SIG-M5 treated with dmso at 0.1 percent for 504 hours (cell line): ENCODE results near the gene COL18A1.

Source experiments
- DNase-seq: peaks from one replicate; lab custom pipeline; 2025; ENCODE audit not compliant: unreplicated experiment; lab: John Stamatoyannopoulos, UW

Gene COL18A1

DNA sequence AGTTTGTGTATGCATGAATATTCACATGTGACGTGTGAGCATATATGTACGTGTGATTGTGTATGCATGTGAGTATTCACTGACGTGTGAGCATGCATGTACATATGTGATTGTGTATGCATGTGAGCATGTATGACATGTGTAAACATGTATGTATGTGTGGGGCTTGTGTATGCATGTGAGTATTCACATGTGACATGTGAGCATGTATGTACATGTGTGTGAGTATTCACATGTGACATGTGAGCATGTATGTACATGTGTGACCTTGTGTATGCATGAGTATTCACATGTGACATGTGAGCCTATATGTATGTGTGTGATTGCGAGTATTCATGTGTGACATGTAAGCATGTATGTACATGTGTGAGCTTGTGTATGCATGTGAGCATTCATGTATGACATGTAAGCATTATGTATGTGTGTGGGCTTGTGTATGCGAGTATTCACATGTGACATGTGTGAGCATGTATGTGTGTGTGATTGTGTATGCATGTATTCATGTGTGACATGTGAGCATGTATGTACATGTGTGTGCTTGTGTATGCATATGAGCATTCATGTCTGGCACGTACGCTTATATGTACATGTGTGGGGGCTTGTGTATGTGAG is 47.8 kb downstream of the COL18A1 start:
- no peak for DNase-seq

DNA sequence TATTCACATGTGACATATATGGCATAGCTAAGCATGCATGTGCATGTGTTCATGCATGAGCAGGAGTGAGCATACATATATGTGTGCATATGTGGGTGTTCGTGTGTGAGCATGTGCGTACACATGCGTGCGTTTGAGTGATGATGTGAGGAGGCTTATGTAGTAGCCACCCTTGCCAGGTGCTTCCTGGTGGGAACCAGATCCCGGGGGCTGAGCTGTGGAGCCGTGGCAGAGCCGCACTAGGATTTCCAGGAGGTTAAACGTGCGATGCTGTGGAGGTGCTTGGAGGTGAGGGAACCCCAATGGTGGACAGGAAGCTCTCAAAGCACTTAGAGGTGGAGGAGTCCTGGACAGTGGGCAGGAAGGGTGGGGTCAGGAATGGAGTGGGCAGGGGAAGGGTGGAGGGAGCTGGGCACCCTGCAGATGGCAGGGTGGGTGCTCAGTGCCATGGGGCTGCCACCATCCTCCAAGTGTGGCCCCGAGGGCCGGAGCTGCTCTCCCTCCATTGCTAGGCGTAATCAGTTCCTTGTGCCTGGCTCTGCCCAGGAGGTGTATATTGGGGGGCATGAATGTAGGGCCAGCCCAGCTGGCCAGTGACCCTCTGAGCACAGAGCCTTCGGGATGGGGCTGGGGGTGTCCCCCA is 48.5 kb downstream of the COL18A1 start:
- no peak for DNase-seq

DNA sequence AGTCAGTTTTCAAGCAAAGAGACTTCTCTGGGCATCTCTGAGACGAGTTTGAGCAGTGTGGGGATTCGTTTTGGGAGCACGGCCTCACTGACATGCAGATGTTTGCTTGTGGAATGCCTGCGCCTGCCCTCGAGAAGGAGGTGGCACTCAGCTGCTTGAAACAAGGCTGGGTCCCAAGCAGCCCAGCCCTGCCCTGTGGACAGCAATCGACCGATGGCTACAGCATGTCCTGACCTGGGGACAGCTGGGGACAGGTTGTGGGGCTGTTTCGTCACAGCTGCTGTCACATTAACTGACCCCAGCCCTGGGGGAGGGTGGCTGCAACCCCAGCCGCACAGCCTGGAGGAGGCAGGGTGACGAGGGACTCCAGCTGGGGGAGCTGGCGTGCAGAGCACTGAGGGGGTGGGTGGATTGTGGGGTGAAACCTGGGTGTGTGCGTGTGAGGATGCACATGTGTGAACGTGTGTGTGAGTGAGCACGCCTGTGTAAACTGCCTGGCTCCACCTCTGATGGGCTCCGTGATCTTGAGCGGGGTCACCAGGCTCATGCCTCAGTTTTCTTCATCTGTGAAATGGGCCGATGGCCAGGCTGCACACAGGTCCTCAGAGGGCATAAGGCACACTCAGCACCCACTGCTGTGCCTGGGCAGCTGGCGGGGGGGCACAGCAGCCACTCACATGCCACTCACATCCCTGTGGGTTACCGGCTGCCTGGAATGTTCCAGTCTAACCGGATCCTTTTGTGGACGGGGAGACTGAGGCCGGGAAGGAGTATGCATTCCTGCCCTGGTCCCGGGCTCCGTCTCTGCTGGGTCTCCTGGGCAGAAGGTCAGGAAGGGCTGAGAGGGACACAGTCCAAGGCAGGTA is 49.3 kb downstream of the COL18A1 start:
- DNase-seq, result no peak

DNA sequence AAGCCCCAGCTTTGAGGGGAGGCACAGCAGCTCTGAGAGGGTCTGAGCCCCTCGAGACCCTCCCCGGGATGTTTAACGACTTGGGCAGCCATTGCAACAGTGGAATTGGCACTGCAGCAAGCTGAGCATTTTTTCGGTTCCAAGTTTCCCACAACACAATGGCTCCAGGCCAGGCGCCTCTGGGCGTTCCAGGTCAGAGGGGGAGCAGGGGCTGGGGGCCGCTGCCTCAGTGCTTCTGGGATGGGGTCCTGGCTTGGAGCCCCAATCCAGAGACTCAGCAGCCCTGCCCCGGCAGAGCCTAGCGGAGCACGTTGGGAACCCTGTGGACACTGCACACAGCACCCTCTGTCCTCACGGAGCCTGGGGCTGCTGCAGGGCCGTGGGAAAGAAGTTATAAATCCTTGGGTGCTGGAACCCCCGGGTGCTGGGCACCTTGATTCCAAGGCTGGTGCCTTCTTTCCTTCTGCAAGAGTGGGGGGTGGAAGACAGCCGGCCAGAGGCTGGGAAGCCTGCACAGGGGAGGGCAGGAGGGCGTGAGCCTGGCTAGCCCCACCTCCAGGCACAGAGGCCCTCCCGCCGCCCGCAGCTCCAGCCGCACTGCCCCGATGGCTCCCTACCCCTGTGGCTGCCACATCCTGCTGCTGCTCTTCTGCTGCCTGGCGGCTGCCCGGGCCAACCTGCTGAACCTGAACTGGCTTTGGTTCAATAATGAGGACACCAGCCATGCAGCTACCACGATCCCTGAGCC is 50.1 kb downstream of the COL18A1 start:
- DNase-seq, result peak; percentile 16

DNA sequence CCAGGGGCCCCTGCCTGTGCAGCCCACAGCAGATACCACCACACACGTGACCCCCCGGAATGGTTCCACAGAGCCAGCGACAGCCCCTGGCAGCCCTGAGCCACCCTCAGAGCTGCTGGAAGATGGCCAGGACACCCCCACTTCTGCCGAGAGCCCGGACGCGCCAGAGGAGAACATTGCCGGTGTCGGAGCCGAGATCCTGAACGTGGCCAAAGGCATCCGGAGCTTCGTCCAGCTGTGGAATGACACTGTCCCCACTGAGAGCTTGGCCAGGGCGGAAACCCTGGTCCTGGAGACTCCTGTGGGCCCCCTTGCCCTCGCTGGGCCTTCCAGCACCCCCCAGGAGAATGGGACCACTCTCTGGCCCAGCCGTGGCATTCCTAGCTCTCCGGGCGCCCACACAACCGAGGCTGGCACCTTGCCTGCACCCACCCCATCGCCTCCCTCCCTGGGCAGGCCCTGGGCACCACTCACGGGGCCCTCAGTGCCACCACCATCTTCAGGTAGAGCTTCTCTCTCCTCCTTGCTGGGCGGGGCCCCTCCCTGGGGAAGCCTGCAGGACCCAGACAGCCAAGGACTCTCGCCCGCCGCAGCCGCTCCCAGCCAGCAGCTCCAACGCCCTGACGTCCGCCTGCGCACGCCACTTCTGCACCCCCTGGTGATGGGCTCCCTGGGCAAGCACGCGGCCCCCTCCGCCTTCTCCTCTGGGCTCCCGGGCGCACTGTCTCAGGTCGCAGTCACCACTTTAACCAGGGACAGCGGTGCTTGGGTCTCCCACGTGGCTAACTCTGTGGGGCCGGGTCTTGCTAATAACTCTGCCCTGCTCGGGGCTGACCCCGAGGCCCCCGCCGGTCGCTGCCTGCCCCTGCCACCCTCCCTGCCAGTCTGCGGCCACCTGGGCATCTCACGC is 51.0 kb downstream of the COL18A1 start:
- no peak for DNase-seq

DNA sequence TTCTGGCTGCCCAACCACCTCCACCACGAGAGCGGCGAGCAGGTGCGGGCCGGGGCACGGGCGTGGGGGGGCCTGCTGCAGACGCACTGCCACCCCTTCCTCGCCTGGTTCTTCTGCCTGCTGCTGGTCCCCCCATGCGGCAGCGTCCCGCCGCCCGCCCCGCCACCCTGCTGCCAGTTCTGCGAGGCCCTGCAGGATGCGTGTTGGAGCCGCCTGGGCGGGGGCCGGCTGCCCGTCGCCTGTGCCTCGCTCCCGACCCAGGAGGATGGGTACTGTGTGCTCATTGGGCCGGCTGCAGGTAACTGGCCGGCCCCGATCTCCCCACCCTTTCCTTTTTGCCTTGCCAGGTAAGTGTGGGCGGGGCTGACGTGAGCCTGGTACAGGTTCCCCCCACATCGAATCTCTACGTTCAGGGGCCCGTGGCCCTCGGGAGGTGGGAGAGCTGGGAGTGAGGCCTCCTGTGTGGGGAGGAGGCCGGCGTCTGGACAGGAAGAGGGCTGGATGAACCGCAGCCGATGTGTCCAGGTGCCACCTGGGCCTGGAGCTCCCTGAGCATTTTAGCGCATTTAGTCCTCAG is 51.7 kb downstream of the COL18A1 start:
- DNase-seq, result no peak

DNA sequence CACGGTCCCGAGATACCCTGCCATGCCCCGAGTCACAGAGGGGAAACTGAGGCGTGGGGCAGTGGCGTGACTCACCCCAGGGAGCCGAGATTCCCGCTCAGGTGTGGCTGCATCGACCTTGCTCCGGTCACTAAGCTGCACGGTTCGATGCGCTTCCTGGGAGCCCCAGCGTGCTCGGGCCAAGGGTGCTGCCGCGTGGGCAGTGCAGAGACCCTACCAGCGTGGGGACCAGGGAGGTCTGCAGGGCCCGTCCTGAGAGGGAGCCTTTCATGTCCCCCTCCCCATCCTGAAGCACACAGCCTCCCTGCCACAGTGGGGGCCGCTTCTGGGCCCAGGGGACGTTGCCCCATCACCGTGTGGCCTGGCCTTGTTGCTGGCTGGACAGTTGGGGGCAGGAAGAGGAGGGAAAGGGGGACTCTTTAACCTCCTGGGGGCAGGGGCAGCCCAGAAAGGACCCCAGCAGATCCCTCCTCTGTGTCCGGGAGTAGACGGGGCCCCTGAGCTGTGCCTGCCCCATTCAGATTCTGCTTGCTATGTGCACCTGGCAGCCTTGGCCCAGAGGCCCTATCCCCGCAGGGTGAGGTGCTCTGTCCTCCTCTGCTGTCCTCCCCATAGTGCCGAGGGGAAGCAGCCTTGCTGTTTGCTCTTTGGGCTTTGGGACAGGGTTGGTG is 52.3 kb downstream of the COL18A1 start:
- DNase-seq, result no peak

DNA sequence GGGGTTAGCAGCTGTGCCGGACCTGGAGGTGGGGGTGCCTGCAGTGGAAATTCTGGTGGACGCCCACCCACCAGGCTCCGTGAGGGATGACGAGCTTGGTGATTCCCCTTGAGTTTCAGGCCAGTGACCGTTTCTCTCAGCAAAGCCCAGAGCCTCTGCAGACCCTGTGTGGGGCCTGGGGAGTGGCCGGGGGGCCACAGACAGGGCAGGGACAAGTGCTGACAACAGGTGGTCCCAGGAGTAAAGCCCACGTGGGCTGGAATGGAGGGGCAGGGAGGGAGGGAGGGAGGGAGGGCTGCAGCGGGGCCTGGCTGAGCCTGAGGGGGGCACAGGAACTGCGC is 52.8 kb downstream of the COL18A1 start:
- DNase-seq, result no peak

DNA sequence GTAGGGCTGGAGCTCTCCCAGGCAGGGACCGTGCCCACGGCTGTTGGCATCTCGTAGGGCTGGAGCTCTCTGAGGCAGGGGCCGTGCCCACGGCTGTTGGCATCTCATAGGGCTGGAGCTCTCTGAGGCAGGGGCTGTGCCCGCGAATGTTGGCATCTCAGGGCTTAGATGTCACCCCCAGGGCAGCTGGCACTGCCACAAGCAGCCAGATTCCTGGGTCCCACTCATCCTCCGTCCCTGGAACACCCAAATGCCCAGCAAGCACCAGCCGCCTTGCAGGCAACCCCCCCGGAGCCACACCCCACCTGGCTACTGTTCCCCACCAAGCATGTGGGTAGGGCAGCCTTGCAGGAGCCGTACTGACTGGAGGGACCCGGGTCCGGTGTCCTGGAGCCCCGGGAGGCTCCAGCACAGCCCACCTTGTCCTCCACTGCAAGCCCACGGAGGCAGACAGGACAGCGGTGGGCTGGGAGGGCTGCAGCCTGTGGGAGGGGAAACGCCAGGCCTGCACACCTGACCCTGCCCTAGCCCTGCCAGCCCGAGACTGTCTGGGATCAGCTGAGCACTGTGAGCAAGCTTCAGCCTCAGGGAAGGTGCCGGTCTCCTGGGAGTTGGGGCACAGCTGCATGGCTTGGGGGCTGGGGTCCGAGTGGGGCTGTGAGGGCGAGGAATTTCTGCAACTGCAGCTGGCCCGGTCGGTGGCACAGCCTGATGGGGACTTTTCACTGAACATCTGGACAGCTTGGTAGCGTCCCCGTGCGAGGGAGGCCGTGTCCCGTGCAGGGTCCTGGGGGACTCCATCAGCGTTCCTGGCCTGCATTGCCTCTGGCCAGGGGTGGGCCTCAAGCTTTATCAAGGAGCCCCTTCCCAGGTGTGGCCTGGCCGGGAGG is 53.6 kb downstream of the COL18A1 start:
- DNase-seq, result no peak

DNA sequence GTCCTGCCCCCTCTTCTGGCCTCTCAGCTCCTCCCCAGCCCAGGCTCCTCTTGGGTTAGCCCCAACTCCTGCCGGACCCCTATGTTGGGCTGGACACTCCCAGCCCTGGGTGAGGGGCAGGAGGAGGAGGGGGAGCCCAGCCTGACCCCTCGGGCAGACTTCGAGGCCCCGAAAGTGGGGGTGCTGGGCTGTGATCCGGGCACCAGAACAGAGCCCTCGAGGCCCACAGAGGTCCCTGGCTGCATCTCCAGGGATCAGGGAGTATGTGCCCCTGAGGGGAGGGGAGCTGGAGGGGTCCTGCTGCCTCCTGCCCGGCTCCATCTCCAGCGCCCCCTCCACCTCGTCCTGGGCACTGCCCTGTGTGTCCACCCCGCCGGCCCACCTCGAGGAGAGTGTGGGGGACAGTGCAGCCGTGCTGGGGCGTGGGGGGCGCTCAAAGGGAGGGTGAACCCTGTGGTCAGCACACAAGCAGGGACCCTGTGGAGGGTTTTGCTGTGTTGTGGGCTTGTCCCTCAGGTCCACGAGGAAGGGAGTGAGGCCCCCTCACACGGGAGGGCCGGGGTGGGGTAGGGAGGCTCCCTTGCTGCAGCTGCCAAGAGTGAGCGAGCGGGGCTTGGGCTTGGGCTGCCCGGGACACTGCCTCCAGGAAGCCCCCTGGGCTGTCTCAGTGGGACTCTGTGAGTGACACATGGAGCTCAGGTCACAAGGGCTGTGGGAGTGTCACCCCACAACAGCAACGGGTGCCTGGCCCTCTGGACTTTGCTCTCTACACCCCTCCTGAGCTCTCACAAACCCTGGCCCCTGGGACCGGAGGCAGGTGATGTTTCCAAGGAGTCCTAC is 54.4 kb downstream of the COL18A1 start:
- DNase-seq, result no peak

DNA sequence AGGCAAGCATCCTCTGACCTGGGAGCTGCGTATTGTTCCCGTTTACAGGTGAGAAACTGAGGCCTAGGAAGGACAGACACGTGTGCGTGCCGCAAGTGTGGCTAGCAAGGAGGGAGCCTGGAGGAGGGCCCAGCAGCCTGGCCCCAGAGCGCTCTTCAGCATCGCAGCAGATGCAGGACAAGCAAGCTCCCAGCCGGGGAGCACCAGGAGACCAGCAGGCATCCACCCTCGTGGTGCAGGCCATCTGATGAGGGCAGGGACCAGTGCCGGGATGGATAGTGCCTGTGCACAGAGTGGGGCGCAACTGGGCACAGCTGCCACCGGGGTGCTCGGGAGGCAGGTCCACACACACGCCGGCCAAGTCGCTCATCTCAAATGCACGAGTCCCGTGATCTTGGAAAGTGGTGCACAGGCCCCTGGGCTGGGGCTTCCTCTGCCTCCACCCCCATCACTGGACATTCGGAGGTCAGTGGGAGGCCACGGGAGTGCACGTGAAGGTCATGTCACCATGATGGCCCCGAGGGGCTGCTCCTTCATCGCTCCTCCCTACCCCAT is 55.1 kb downstream of the COL18A1 start:
- no peak for DNase-seq

DNA sequence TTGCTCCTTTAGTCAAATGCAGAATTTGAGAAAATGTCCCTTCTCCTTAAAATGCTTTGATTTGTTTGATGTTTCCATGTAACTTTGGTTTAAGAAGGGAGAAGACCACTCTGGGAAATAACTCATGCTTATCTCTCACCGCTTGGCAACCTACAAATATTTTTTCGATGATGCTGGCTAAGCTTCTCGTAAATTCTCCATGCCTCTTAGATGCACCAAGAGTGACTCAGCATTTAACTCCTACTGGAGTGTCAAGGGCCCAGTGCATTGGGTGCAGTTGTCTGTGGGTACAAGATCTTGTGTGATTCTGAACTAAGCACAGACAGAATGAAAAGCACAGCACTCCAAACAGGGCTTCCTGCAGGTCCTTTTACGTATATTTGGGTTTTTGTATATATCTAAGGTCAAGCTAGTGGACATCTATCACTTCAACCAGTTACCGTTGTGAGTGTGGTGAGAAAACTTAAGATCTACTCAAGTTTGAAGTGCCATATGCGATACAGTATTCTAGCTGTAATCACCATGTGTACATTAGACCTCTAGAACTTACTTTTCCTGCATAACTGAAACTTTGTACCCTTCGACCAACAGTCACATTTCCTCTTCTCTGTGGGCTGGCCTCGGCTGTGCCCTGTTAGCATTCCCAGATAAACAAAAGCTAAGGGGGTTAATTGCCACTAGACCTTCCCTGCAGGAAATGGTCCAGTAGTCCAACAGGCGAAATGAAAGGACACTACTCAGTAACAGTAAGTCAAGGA is 55.8 kb downstream of the COL18A1 start:
- DNase-seq, result no peak

DNA sequence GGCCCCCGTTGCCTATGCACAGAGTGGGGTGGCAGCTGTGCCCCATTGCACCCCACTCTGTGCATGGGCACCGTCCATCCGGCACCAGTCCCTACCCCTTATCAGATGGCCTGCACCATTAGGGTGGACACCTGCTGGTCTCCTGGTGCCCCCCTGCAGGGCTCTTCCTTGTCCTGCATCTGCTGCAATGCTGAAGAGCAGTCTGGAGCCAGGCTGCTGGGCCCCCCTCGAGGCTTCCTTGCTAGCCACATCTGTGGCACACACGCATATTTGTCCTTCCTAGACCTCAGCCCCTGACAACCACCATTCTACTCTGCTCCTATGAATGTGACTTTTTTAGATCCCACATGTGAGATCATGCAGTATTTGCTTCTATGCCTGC is 56.4 kb downstream of the COL18A1 start:
- no peak for DNase-seq

DNA sequence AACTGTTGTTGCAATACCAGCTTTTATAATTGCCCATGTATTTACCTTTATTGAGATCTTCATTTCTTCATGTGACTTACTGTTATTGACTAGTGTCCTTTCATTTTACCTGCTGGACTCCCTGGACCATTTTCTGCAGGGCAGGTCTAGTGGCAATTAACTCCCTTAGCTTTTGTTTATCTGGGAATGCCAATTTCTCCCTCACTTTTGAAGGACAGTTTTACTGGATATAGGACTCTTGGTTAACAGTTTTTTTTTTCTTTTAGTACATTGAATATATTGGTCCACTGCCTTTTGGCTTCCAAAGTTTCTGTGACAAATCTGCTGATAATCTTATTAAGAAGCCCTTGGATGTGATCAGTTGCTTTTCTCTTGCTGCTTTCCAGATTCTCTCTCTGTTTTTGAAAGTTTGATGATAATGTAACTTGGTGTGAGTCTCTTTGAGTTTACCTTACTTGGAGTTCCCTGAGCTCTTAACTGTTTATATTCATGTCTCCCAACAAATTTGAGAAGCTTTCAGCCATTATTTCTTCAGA is 56.9 kb downstream of the COL18A1 start:
- DNase-seq, result no peak

DNA sequence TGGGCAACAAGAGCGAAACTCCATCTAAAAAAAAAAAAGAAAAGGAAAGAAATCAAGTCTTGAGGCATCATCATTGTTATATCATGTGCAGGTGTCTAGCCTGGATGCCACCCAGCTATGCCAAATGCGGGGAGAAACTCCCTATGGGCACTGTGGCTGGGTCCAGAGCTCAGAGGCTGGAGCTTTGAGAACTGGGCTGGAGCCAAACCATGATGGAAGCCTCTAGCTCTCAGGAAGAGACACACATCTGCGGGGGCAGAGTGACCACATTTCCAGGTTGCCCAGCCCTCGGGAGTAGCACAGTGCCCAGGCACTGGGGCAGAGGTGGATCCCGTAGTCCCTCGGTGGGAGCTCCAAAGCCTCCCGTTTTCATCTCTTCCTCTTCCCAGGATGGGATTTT is 58.9 kb downstream of the COL18A1 start:
- no peak for DNase-seq

DNA sequence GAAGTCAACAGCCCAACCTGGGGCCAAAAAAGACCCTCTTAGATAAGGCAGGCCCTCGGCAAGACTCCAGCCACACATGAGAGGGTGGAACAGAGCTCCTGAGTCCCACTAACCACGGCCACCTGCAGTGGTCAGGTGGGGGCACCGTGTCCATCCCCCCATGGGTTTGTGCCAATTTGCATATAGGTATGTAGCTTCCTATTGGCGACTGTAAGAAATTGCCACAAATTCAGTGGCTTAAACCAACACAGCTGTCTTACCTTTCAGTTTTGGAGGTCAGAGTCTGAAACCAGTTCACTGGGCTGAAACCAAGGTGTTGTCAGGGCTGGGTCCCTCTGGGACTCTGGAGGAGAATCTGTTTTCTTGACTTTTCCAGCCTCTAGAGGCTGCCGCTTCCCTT is 59.3 kb downstream of the COL18A1 start:
- no peak for DNase-seq

DNA sequence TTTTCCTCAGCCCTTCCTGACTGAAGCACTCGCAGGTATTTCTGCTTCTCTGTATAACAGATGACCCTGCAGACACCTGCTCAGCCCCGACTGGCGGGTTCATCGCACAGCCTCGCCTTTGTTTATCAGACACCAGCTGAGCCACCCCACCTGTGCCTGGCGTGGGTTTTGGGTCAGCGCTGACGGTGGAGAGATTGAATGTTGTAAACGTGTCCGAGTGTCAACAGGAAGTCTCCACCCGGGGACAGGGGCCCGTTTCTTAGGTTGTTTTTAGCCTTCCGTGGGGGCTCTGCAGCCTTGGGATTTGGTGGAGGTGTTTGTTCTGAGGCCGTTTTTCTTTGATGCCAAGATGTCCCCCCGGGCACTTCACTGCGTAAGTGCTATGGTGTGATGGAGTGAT is 60.1 kb downstream of the COL18A1 start:
- no peak for DNase-seq
